Fibroblast of lung (primary cell): ENCODE data around the gene DKKL1.

ENCODE experiments used
- EZH2 ChIP-seq: IDR thresholded peaks from 2 replicates; pipeline ENCODE4 v1.5.1; 2012; ENCODE audit warnings: low read length, control low read depth, mild to moderate bottlenecking; ENCODE audit errors: missing control alignments
- TF ChIP-seq, protein P1 (sequence below), 2 donors: IDR thresholded peaks in 1 of 2; conservative IDR thresholded peaks in 1 of 2; 1 replicate in 1 of 2; 2 replicates in 1 of 2; pipeline ENCODE4 v1.5.1; 2011 to 2012; ENCODE audit warnings: low read length in 2 of 2, control low read depth in 1 of 2, inconsistent platforms in 1 of 2, low read depth in 1 of 2, mild to moderate bottlenecking in 1 of 2

- TF ChIP-seq, protein P1, sequence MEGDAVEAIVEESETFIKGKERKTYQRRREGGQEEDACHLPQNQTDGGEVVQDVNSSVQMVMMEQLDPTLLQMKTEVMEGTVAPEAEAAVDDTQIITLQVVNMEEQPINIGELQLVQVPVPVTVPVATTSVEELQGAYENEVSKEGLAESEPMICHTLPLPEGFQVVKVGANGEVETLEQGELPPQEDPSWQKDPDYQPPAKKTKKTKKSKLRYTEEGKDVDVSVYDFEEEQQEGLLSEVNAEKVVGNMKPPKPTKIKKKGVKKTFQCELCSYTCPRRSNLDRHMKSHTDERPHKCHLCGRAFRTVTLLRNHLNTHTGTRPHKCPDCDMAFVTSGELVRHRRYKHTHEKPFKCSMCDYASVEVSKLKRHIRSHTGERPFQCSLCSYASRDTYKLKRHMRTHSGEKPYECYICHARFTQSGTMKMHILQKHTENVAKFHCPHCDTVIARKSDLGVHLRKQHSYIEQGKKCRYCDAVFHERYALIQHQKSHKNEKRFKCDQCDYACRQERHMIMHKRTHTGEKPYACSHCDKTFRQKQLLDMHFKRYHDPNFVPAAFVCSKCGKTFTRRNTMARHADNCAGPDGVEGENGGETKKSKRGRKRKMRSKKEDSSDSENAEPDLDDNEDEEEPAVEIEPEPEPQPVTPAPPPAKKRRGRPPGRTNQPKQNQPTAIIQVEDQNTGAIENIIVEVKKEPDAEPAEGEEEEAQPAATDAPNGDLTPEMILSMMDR (conservative IDR thresholded peaks at IDR 0.05 in 1 of 2, IDR thresholded peaks at IDR 0.05 in 1 of 2; ENCODE audit: low read depth in 1 of 2, low read length in 2 of 2): no peak
- no peak for TF ChIP-seq EZH2
These were observed 45.4 kb upstream of the DKKL1 start for GRCh38 chr19:49318296-49318695.
